Measurements from ENCODE around the gene DBNL. TPM values are rescaled to one million over a fixed set of nuclear protein-coding genes. Genes with fewer than 3 reads are reported as not detected.

The DBNL gene
- total RNA-seq, 4 donors from 2014 or later: 92.2 to 132 (median 124) TPM

GRCh38 chr7:44066111-44066460 is 21.6 kb downstream of the DBNL start:
- Histone ChIP-seq H3K27ac (no peak overlapping the region), H3K9me3 (no peaks in the 10 kb centered on the region), H3K4me1 (peaks cover 0 to 58% (median 19%) of the 10 kb centered on the region in 3 donors), H3K4me3 (no peak overlapping the region), H3K27me3 (no peaks in the 10 kb centered on the region), H3K36me3 (peaks cover 0 to 16% of the 10 kb centered on the region in 2 donors)
- WGBS, 2 donors (ENCODE audit: low coverage in 1 of 2): 19 to 20% methylated on average over 1 to 4 of the region's 6 CpGs
- peak; percentile 4 for ATAC-seq
- TF ChIP-seq EP300 (IDR thresholded peaks at IDR 0.05) (no peak), POLR2A (IDR thresholded peaks at IDR 0.05) (no peak), POLR2AphosphoS5 (IDR thresholded peaks at IDR 0.05) (no peak), CTCF (IDR thresholded peaks at IDR 0.05) (no peak)

- no peak for ATAC-seq
- Histone ChIP-seq H3K4me1 (peaks cover 0 to 60% (median 21%) of the 10 kb centered on the region in 3 donors), H3K9me3 (no peaks in the 10 kb centered on the region), H3K36me3 (peaks cover 0 to 11% of the 10 kb centered on the region in 2 donors), H3K27ac (no peak overlapping the region), H3K27me3 (no peaks in the 10 kb centered on the region), H3K4me3 (no peak overlapping the region)
- TF ChIP-seq EP300 (IDR thresholded peaks at IDR 0.05) (no peak), POLR2A (IDR thresholded peaks at IDR 0.05) (no peak), POLR2AphosphoS5 (IDR thresholded peaks at IDR 0.05) (no peak), CTCF (IDR thresholded peaks at IDR 0.05) (no peak)
- WGBS, 2 donors (ENCODE audit: low coverage in 1 of 2): 96% methylated on average over 3 of the region's 7 CpGs; no CpG with 5 or more reads in 1 of the 2 donors
Observed at GRCh38 chr7:44066494-44067063, 22.1 kb downstream of the DBNL start.

GRCh38 chr7:44067064-44067951 is 22.8 kb downstream of the DBNL start:
- H3K4me3 ChIP-seq: no peak overlapping the region
- ATAC-seq: no peak
- H3K27ac ChIP-seq: no peak overlapping the region
- H3K4me1 ChIP-seq: peaks cover 0 to 67% (median 28%) of the 10 kb centered on the region in 3 donors
- WGBS, 2 donors (ENCODE audit: low coverage in 1 of 2): 87 to 90% methylated on average over 3 to 11 of the region's 11 CpGs
- no peaks in the 10 kb centered on the region for H3K9me3 ChIP-seq
- TF ChIP-seq EP300 (IDR thresholded peaks at IDR 0.05) (no peak), POLR2AphosphoS5 (IDR thresholded peaks at IDR 0.05) (no peak), POLR2A (IDR thresholded peaks at IDR 0.05) (no peak), CTCF (IDR thresholded peaks at IDR 0.05) (no peak)
- H3K36me3 ChIP-seq: peaks cover 0 to 3% of the 10 kb centered on the region in 2 donors
- H3K27me3 ChIP-seq: no peaks in the 10 kb centered on the region

- Histone ChIP-seq H3K9me3 (no peaks in the 10 kb centered on the region), H3K27ac (no peak overlapping the region), H3K36me3 (peaks cover 0 to 7% of the 10 kb centered on the region in 2 donors), H3K4me1 (peaks cover 0 to 67% (median 30%) of the 10 kb centered on the region in 3 donors), H3K4me3 (no peak overlapping the region), H3K27me3 (no peaks in the 10 kb centered on the region)
- no peak for TF ChIP-seq CTCF (IDR thresholded peaks at IDR 0.05)
- no peak for TF ChIP-seq EP300 (IDR thresholded peaks at IDR 0.05)
- TF ChIP-seq POLR2A (IDR thresholded peaks at IDR 0.05): no peak
- TF ChIP-seq POLR2AphosphoS5 (IDR thresholded peaks at IDR 0.05): peak; percentile 11
- ATAC-seq: no peak
- 36 to 41% methylated on average over 4 to 5 of the region's 7 CpGs for WGBS, 2 donors (ENCODE audit: low coverage in 1 of 2)
Observed at GRCh38 chr7:44068054-44068453, 23.6 kb downstream of the DBNL start.
